ENCODE data around the gene FAM9C. TPM values are rescaled to one million over a fixed set of nuclear protein-coding genes. Genes with fewer than 3 reads are reported as not detected.

The FAM9C gene
- total RNA-seq, 1 experiment from 2014 or later, result not detected

GRCh38 chrX:13026877-13027652 is 17.4 kb downstream of the FAM9C start:
- peak overlapping the region; percentile 92 for H3K27ac ChIP-seq (ENCODE audit: low read length)
- no TSS peak for BruUV-seq (replicated peaks)
- DNase-seq (ENCODE audit: low read depth, low spot score), result no peak

GRCh38 chrX:13024986-13025385 is 19.4 kb downstream of the FAM9C start:
- Histone ChIP-seq H3K36me3 (ENCODE audit: control insufficient read depth, insufficient read depth, low read length) (no peaks in the 10 kb centered on the region), H3K9me3 (ENCODE audit: control insufficient read depth, insufficient read depth, low read depth, low read length) (no peaks in the 10 kb centered on the region), H3K4me1 (ENCODE audit: control insufficient read depth, insufficient read depth, low read length) (0 out of 2 replicates have a peak, but pooled peaks cover 3% of the 10 kb centered on the region), H3K27me3 (ENCODE audit: control insufficient read depth, insufficient read depth, low read length) (no peaks in the 10 kb centered on the region), H3K27ac (ENCODE audit: low read length) (peak overlapping the region; percentile 92), H3K4me3 (ENCODE audit: low read depth in 2 of 2, low read length in 2 of 2) (no peak overlapping the region)
- ChIA-PET POLR2A (no interaction called here), CTCF (no interaction called here)
- no peak for TF ChIP-seq REST (IDR thresholded peaks at IDR 0.05; ENCODE audit: insufficient read depth in 1 of 2, low read depth in 2 of 2, low read length in 1 of 2)
- no peak for TF ChIP-seq CTCF (IDR thresholded peaks at IDR 0.05)
- TF ChIP-seq TCF7L2 (IDR thresholded peaks at IDR 0.05; ENCODE audit: low read depth, low read length), result no peak
- TF ChIP-seq POLR2AphosphoS5 (IDR thresholded peaks at IDR 0.05; ENCODE audit: low read depth, low read length), result no peak
- no peak for TF ChIP-seq SIN3A (IDR thresholded peaks at IDR 0.05; ENCODE audit: borderline replicate concordance, insufficient read depth, low read depth, low read length)
- in situ Hi-C loops (cut with HindIII; ENCODE audit: low pct_unique_long_range_greater_than_20kb, low sequenced_read_pairs) (no loop called here), intact Hi-C loops (cut with micrococcal nuclease; ENCODE audit: unreplicated experiment) (loop anchor here (5.0 kb wide), 1 partner anchor 43 kb away; no protein-coding TSS in a partner anchor)
- DNase-seq (ENCODE audit: low read depth, low spot score) (no peak), ATAC-seq (no peak)
- BruUV-seq (replicated peaks), result no TSS peak

More at GRCh38 chrX:13026877-13027652, 17.4 kb downstream of the FAM9C start:
- intact Hi-C loops (cut with micrococcal nuclease; ENCODE audit: unreplicated experiment), result loop anchor here (5.0 kb wide), 1 partner anchor 45 kb away; no protein-coding TSS in a partner anchor
- TF ChIP-seq REST (IDR thresholded peaks at IDR 0.05; ENCODE audit: insufficient read depth in 1 of 2, low read depth in 2 of 2, low read length in 1 of 2), result no peak
- no peak for TF ChIP-seq CTCF (IDR thresholded peaks at IDR 0.05)
- no peak for TF ChIP-seq TCF7L2 (IDR thresholded peaks at IDR 0.05; ENCODE audit: low read depth, low read length)
- no peak for TF ChIP-seq SIN3A (IDR thresholded peaks at IDR 0.05; ENCODE audit: borderline replicate concordance, insufficient read depth, low read depth, low read length)
- no peak for TF ChIP-seq POLR2AphosphoS5 (IDR thresholded peaks at IDR 0.05; ENCODE audit: low read depth, low read length)
- POLR2A ChIA-PET, result no interaction called here
- ATAC-seq, result no peak
- in situ Hi-C loops (cut with HindIII; ENCODE audit: low pct_unique_long_range_greater_than_20kb, low sequenced_read_pairs), result no loop called here
- Histone ChIP-seq H3K4me3 (ENCODE audit: low read depth in 2 of 2, low read length in 2 of 2) (no peak overlapping the region), H3K36me3 (ENCODE audit: control insufficient read depth, insufficient read depth, low read length) (no peaks in the 10 kb centered on the region), H3K27me3 (ENCODE audit: control insufficient read depth, insufficient read depth, low read length) (no peaks in the 10 kb centered on the region), H3K9me3 (ENCODE audit: control insufficient read depth, insufficient read depth, low read depth, low read length) (no peaks in the 10 kb centered on the region), H3K4me1 (ENCODE audit: control insufficient read depth, insufficient read depth, low read length) (peaks cover 7% of the 10 kb centered on the region; the same call in 1 of the 2 replicates)
- CTCF ChIA-PET, result no interaction called here
